DMS153 treated with DMSO at 0.1 percent for 48 hours (cell line): ENCODE results near the gene CYREN.
"Not testable (repeated sequence)": the region's sequence is repeated elsewhere in the genome, so short reads cannot be mapped to it uniquely, and the experiment has no call there.

ENCODE experiments used
- DNase-seq: peaks from one replicate; lab custom pipeline; 2025; ENCODE audit not compliant: unreplicated experiment; lab: John Stamatoyannopoulos, UW

Gene CYREN

DNA sequence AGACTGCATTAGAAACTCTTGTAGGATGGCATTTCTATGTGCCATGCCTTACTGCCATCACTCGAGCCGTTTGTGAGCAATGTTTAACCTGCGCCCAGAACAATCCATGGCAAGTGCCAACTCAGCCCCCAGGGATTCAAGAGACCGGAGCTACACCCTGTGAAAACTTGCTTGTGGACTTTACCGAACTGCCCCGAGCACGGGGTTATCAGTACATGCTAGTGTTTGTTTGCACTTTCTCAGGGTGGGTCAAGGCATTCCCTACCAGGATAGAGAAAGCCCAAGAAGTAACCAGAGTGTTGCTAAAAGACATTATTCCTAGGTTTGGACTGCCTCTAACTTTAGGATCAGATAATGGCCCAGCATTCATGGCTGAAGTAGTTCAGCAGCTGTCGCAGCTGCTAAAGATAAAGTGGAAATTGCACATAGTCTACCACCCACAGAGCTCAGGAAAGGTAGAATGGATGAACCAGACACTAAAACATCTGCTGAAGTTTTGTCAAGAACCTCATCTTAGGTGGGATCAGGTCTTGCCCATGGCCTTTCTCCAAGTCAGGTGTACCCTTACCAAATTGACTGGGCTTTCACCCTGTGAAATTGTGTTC, 8.9 kb upstream of the CYREN start:
- DNase-seq = no peak

DNA sequence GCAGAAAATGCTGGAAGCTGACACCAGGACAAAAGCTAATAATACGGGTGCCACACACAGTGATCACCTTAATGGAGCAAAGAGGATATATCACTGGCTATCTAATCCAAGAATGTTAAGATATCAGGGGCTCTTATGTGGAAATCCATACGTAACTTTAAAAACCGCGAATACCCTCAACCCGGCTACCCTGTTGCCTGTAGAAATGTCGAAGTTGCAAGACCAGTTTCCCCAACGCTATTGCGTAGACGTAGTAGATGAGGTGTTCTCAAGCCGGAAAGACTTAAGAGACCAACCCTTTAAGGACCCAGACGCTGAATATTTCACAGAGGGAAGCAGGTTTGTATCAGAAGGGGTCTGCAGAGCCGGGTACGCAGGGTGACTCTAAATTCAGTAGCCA, 7.9 kb upstream of the CYREN start:
- DNase-seq = no peak

GRCh38 chr7:135177028-135177696, 6.7 kb upstream of the CYREN start:
- no peak for DNase-seq

DNA sequence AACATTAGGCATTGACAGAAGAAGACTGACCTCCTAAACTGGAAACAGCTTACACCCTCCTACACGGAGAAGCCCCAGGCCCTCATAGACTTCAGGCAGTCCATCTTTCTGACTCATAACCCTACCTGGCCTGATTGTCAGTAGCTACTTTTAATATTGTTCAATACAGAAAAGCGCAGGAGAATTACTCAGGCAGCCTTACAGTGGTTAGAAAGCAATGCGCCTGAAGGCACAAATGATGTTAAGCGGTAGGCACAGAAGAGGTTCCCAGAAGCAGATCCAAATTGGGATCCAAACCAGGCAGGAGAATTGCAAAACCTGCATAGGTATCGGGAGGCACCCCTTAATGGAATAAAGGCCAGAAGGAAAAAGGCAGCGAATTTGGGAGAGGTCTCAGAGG, 5.4 kb upstream of the CYREN start:
- no peak for DNase-seq

DNA sequence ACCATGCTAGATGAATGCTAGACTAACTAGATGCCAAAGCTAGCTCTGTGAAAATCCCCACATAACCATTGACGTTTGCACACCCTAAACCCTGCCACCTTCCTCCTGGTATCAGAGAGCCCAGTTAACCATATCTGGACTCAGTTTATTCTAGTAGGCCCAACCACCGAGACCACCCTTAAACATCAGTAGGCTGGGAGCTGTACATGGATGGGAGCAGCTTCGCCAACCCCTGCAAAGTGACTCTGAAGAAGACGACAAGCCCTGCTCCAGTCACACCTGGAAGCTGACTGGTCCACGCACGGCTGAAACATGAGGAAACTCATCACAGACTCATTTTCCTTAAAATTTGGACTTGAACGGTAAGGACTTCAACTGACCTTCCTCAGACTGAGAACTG, 4.4 kb upstream of the CYREN start:
- no peak for DNase-seq

- DNase-seq = not testable (repeated sequence)
Measured at GRCh38 chr7:135173916-135174315, 3.4 kb upstream of the CYREN start.

- DNase-seq = not testable (repeated sequence)
Measured at GRCh38 chr7:135171581-135172291, 1.2 kb upstream of the CYREN start.

DNA sequence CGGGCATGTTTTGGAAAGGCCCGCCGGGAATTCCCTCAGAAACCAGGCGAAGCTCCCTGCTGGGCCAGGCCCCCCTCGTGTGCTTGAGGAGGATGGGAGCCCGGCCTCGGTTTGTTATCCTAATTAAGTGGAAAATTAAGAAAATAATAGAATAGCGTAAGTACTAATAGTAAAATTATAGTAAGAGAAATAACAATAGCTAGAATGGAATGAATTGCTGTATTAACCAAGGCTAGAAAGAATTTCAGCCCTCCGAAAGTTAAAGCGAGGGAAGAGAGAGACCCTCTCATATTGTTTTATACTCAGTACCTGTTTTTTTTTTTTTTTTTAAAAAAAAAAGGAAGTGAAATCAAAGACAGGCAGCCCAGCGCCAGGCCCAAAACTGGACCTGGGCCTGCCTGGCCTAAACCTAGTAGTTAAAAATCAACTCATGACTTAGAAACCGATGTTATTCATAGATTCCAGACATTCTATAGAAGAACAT, 533 bp upstream of the CYREN start:
- DNase-seq = not testable (repeated sequence)

GRCh38 chr7:135169964-135170273, 588 bp downstream of the CYREN start:
- DNase-seq = no peak

DNA sequence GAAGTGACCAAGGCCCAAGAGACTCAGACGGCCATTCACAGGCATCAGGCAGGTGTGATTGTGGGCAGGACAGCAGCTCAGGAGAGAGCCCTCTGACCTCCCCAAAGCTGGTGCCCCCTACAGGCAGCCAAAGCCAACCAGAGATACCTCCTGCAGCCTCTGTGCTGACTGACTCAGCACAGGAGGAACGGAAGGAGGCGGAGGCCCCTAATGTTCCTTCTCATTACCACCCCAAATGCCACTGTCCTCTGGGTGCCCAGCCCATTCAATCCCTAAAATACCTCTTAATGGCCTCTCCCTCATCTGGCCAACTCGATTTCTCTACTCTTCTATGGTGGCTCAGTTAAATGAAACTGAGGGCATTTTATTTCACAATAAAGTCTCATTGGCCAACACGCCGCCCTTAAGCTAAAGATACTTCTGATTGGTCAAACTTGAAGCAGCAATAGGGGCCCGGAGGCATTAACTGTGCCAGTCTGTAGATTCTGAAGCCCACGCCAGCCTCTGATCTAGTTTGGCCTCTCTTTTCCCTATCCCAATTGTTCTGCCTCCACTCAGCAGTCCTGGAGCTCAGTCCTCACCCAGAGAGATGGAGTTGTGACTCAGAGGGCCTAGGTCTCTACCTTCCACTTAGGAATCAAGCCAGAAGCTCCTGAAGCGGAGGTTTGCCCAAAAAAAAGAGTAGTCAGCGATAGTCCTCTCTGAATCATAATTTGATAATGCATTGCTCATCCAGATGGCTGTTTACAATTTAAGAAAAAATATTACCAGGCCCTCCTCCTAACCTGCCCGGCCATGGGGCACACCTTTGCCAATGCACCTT, 1.2 kb downstream of the CYREN start:
- DNase-seq = no peak

DNA sequence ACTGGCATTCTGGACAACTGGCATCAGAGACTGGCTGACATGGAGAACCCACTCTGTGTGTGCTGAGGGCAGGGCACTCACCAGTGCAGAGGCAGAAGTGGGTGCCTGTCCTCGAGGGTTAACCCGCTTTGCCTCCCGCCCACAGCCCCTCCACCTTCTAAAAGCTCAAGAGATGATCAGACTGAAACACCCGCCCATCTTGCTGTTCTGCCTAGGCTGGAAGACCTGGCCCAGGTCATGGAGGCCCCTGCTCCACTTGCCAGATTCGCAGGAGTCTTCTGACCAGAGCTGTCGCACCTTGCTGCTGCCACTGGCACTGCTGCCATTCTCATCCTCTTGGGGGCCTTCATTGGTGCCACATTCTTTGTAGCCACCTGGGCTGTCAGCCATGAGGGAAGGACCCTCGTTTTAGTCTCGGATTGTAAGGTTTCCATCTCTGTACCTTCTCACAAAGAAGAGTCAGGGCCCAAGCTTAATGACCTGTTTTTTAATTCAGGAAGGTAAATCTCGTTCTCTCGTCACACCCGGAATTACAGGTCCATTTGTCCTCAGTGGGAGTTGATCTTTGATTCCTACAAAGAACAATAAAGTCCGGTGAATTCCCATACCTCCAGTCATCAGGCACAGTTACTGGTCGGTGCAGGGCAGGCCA, 1.9 kb downstream of the CYREN start:
- DNase-seq = no peak

DNA sequence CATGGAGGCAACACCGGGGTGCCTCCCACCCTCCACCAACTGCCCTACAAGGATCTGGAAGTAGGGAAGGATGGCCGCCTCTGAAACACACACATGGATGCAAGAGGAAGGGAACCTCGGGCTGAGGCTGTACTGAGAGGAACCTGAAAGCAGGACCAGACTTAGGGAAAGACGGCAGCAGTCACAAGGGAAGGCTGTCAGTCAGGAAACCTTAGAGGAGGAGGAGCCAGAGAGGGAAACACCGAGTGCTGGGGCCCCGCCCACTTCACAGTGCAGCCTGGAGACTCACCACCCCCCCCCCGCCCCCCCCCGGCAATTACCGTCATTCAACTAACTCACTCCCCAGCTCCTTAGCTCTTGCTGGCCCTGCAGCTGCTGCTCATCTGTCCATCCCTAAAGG, 2.5 kb downstream of the CYREN start:
- DNase-seq = no peak

DNA sequence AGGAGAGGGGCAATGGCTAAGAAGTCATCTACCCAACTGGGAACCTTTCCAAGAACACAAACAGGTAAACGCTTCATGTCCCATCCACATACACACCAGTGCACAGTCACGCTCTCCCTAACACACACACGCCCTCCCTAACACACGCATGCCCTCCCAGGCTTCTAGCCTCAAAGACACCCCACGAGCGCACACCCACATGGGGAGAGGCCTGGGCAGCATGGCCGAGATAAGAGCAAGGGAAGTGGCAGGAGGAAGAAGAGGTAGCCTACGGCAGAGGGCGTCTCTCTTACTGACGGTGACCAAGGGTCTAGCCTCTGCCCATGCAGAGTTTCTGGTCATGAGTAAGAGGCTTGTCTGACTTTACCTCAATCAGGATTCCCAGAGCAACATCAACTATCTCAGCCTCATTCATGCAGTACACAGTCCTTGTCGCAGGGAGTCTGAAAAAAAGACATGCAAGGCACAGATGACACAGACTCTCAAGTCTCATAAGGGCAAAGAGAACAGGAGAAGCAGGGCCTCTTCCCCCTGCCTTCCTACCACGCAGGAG, 3.1 kb downstream of the CYREN start:
- no peak for DNase-seq

GRCh38 chr7:135166338-135166990, 4.0 kb downstream of the CYREN start:
- DNase-seq = no peak

- DNase-seq = no peak
Measured at GRCh38 chr7:135165862-135166261, 4.6 kb downstream of the CYREN start.

- DNase-seq = no peak
Measured at GRCh38 chr7:135164357-135165061, 6.0 kb downstream of the CYREN start.

DNA sequence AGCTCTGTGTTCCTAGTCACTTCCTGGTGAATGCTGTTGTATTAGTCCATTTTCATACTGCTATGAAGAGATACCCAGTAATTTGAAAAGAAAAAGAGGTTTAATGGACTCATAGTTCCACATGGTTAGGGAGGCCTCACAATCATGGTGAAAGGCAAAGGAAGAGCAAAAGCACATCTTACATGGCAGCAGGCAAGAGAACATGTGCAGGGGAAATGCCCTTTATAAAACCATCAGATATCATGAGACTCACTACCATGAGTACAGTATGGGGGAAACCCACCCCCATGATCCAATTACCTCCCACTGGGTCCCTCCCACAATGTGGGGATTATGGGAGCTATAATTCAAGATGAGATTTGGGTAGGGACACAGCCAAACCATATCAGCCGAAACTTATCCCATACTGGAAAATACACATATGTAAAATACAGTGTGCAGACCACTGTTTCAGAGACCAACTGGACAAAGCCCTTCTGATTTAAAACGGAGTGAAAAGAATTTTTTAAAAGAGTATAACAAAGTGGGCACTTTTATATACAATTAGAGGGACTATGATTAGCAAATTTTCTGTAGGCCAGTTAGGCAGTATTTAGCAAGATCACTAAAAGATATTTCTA, 8.0 kb downstream of the CYREN start:
- no peak for DNase-seq

- DNase-seq = no peak
Measured at GRCh38 chr7:135161669-135162068, 8.8 kb downstream of the CYREN start.
